K562 (cell line): ENCODE data around the gene SPEG. TPM values are rescaled to one million over a fixed set of nuclear protein-coding genes. Genes with fewer than 3 reads are reported as not detected.
A peak's percentile ranks its signal among the peaks of the same experiment; 100 is the strongest.

Source experiments
- CBFA2T2 ChIP-seq: fragments of 450-650 bp; conservative IDR thresholded peaks from 2 replicates; pipeline ENCODE4 v1.6.1; 2017; ENCODE audit warnings: mild to moderate bottlenecking
- CCNT2 ChIP-seq: IDR thresholded peaks from 2 replicates; pipeline ENCODE4 v1.6.1; 2011; ENCODE audit warnings: borderline replicate concordance, low read depth, mild to moderate bottlenecking, moderate library complexity, mixed read lengths, low read length; ENCODE audit not compliant: insufficient read length; ENCODE audit errors: extremely low read depth
- CHAMP1 ChIP-seq: fragments of 450-650 bp; IDR thresholded peaks from 2 replicates; pipeline ENCODE4 v1.6.1; 2016; ENCODE audit warnings: mild to moderate bottlenecking
- CTCFL ChIP-seq: IDR thresholded peaks from 2 replicates; pipeline ENCODE4 v1.6.1; 2011; ENCODE audit warnings: borderline replicate concordance, low read depth, mild to moderate bottlenecking, moderate library complexity, low read length; ENCODE audit not compliant: insufficient read depth, poor library complexity, severe bottlenecking
- DPF2 ChIP-seq: fragments of 450-650 bp; IDR thresholded peaks from 2 replicates; pipeline ENCODE4 v1.6.1; 2016
- GABPA ChIP-seq: fragments of 200-800 bp; sonication (Bioruptor generic); conservative IDR thresholded peaks from 2 replicates; pipeline ENCODE4 v1.6.1; 2016; ENCODE audit warnings: low read depth, missing genetic modification characterization, missing compliant biosample characterization
- HDAC2 ChIP-seq: fragments of 450-650 bp; IDR thresholded peaks from 2 replicates; pipeline ENCODE4 v1.6.1; 2016; ENCODE audit warnings: mild to moderate bottlenecking
- HDAC8 ChIP-seq: fragments of 450-650 bp; IDR thresholded peaks from 2 replicates; pipeline ENCODE4 v1.6.1; 2016; ENCODE audit warnings: mild to moderate bottlenecking, missing genetic modification characterization, moderate library complexity, missing compliant biosample characterization
- ID3 ChIP-seq, 2 experiments: fragments of 250-450 bp in 1 of 2; fragments of 450-650 bp in 1 of 2; sonication (Bioruptor Pico) in 1 of 2; IDR thresholded peaks; 2 replicates each; pipeline versions ENCODE4 v1.6.1 to v1.8.0; 2016 to 2021; ENCODE audit warnings: mild to moderate bottlenecking in 2 of 2, moderate library complexity in 2 of 2, missing compliant biosample characterization in 1 of 2, missing genetic modification characterization in 1 of 2
- ILK ChIP-seq: fragments of 450-650 bp; IDR thresholded peaks from 2 replicates; pipeline ENCODE4 v1.6.1; 2016; ENCODE audit warnings: missing genetic modification characterization, low read depth, mild to moderate bottlenecking, missing compliant biosample characterization, moderate library complexity, borderline replicate concordance
- POLR2AphosphoS2 ChIP-seq: IDR thresholded peaks from 2 replicates; pipeline ENCODE4 v1.6.1; 2012; ENCODE audit warnings: low read length, improper control_type of control experiment
- PTBP1 ChIP-seq: fragments of 200-400 bp; formaldehyde crosslinking; IDR thresholded peaks from 2 replicates; pipeline ENCODE4 v1.6.1; 2017; ENCODE audit warnings: low read depth, low read length
- RCOR1 ChIP-seq, 2 experiments: IDR thresholded peaks; 2 replicates each; pipeline ENCODE4 v1.6.1; 2012; ENCODE audit warnings: low read depth in 2 of 2, low read length in 2 of 2, borderline replicate concordance in 1 of 2, improper control_type of control experiment in 1 of 2
- SIX5 ChIP-seq, 2 experiments: IDR thresholded peaks; 2 replicates each; pipeline ENCODE4 v1.6.1; 2011; ENCODE audit warnings: low read length in 2 of 2, borderline replicate concordance in 1 of 2, low read depth in 1 of 2, mild to moderate bottlenecking in 1 of 2, moderate library complexity in 1 of 2; ENCODE audit not compliant: insufficient read depth in 1 of 2
- SMARCA4 ChIP-seq: fragments of 450-650 bp; IDR thresholded peaks from 2 replicates; pipeline ENCODE4 v1.6.1; 2016
- TBL1XR1 ChIP-seq, 2 experiments: IDR thresholded peaks; 2 replicates each; pipeline ENCODE4 v1.6.1; 2012; ENCODE audit warnings: improper control_type of control experiment in 2 of 2, low read length in 2 of 2, mild to moderate bottlenecking in 1 of 2
- TEAD4 ChIP-seq, 2 experiments: sonication (generic) in 1 of 2; formaldehyde crosslinking in 1 of 2; IDR thresholded peaks; 2 replicates each; pipeline versions ENCODE4 v1.6.1 to v1.8.0; 2012 to 2022; ENCODE audit warnings: borderline replicate concordance in 1 of 2, inconsistent platforms in 1 of 2, low read length in 1 of 2, mild to moderate bottlenecking in 1 of 2, missing genetic modification reagents in 1 of 2
- VEZF1 ChIP-seq: fragments of 200-800 bp; sonication (Bioruptor generic); IDR thresholded peaks from 2 replicates; pipeline ENCODE4 v1.6.1; 2017; ENCODE audit warnings: missing genetic modification characterization, missing compliant biosample characterization
- ZEB2 ChIP-seq: fragments of 450-650 bp; IDR thresholded peaks from 2 replicates; pipeline ENCODE4 v1.6.1; 2016
- ZNF24 ChIP-seq: fragments of 450-650 bp; IDR thresholded peaks from 2 replicates; pipeline ENCODE4 v1.6.1; 2016
- polyA plus RNA-seq, 8 experiments: library from polyadenylated mRNA; depleted of rRNA in 4 of 8; stranded (reverse) in 5 of 8; unstranded in 3 of 8; fragments of >200 nt; fragmentation: Nextera tagmentation in 2 of 8; fragmentation: Illumina TruSeq in 1 of 8; extraction: Ambion mirVana in 2 of 8; extraction: Trizol in 1 of 8; gene quantifications; 2 replicates each; pipeline versions ENCODE4 v1.2.1 to v1.2.3, GENCODE V29; 2011 to 2014; ENCODE audit warnings: inconsistent platforms in 1 of 8, missing spikeins in 1 of 8
- total RNA-seq, 7 experiments: library from RNA; depleted of rRNA in 6 of 7; stranded (reverse); fragments of >200 nt in 6 of 7; fragmentation: Illumina TruSeq in 2 of 7; extraction: Trizol in 2 of 7; gene quantifications; 2 replicates each; pipeline versions ENCODE4 v1.2.1 to v1.2.3, GENCODE V29; 2011 to 2021; ENCODE audit warnings: low replicate concordance in 1 of 7

Gene SPEG
- total and polyA plus RNA-seq, 9 of the 15 experiments (the other 6 are each of a cell fraction or from before 2014, with no cell fraction given), result 0.49 to 8.7 (median 3.0) TPM

- TF ChIP-seq CTCFL (peak; percentile 85), GABPA (tag) (peak; percentile 54; the same call in 1 of the 2 replicates), TBL1XR1 (IDR thresholded peaks at IDR 0.05; ENCODE audit: low read length in 2 of 2) (peak in 1 of 2 experiments; percentile 73; a peak in 3 of 4 replicates), HDAC8 (tag) (no peak), POLR2AphosphoS2 (no peak), SIX5 (IDR thresholded peaks at IDR 0.05; ENCODE audit: borderline replicate concordance in 1 of 2, insufficient read depth in 1 of 2, low read depth in 1 of 2, low read length in 2 of 2) (no peak), HDAC2 (peak; percentile 31; the same call in 1 of the 2 replicates), DPF2 (peak; percentile 76), CBFA2T2 (peak; percentile 76), ZNF24 (peak; percentile 25; the same call in 1 of the 2 replicates), SMARCA4 (peak; percentile 56; the same call in 1 of the 2 replicates), TEAD4 (IDR thresholded peaks at IDR 0.05; ENCODE audit: low read length) (peak; percentile 77), TEAD4 (CRISPR knock-in tag; IDR thresholded peaks at IDR 0.05; ENCODE audit: borderline replicate concordance) (no peak), CCNT2 (peak; percentile 77), VEZF1 (CRISPR knock-in tag) (peak; percentile 89), PTBP1 (no peak), ZEB2 (peak; percentile 22; the same call in 1 of the 2 replicates), RCOR1 (IDR thresholded peaks at IDR 0.05; ENCODE audit: borderline replicate concordance in 1 of 2, low read depth in 2 of 2, low read length in 2 of 2) (peak in 1 of 2 experiments; percentile 80; a peak in 2 of 4 replicates), CHAMP1 (0 out of 2 replicates have a peak, but pooled peaks have one; percentile 10), ID3 (CRISPR knock-in tag; IDR thresholded peaks at IDR 0.05) (no peak), ID3 (tag; IDR thresholded peaks at IDR 0.05) (peak; percentile 51; the same call in 1 of the 2 replicates), ILK (tag) (no peak)
These were observed 86.6 kb downstream of the SPEG start (continued) for GRCh38 chr2:219521066-219521880.
